ENCODE data around the gene RIIAD1. TPM values are rescaled to one million over a fixed set of nuclear protein-coding genes. Genes with fewer than 3 reads are reported as not detected.

RIIAD1 gene
- total RNA-seq, 2 donors from 2014 or later, result 7.8 TPM; not detected in 1

DNA sequence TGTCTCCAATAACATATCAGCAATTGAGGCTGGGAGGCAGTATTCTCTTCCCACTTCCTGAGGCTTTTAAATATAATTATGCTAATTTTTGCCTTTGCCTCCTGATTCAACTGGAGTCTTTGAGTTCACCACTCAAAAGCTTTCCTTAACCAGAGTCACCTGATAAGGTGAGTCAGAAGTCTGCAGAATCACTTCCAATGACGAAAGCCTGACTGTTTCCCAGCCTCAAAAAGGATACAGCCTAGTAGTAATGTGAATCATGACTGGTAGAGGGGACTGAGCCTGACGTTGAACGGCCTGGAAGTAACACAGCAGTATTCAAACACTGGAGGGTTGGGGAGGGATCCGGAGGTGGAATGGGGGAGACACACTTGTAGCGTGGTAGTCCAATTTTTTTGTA, 52.4 kb downstream of the RIIAD1 start:
- no peak for DNase-seq (ENCODE audit: low spot score)
- TF ChIP-seq POLR2A (IDR thresholded peaks at IDR 0.05), result no peak
- TF ChIP-seq POLR2AphosphoS5 (IDR thresholded peaks at IDR 0.05), result no peak
- TF ChIP-seq, protein P1, sequence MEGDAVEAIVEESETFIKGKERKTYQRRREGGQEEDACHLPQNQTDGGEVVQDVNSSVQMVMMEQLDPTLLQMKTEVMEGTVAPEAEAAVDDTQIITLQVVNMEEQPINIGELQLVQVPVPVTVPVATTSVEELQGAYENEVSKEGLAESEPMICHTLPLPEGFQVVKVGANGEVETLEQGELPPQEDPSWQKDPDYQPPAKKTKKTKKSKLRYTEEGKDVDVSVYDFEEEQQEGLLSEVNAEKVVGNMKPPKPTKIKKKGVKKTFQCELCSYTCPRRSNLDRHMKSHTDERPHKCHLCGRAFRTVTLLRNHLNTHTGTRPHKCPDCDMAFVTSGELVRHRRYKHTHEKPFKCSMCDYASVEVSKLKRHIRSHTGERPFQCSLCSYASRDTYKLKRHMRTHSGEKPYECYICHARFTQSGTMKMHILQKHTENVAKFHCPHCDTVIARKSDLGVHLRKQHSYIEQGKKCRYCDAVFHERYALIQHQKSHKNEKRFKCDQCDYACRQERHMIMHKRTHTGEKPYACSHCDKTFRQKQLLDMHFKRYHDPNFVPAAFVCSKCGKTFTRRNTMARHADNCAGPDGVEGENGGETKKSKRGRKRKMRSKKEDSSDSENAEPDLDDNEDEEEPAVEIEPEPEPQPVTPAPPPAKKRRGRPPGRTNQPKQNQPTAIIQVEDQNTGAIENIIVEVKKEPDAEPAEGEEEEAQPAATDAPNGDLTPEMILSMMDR (IDR thresholded peaks at IDR 0.05), result no peak
- no peak overlapping the region for H3K4me3 ChIP-seq
- intact Hi-C loops (cut with DNase I), result no loop called here
- no peaks in the 10 kb centered on the region for H3K36me3 ChIP-seq
- H3K9me3 ChIP-seq, result no peaks in the 10 kb centered on the region
- no peak overlapping the region for H3K27ac ChIP-seq
- no peaks in the 10 kb centered on the region for H3K4me1 ChIP-seq (replicated peaks)
- 85% methylated on average over 5 of the region's 5 CpGs for WGBS
- H3K27me3 ChIP-seq (replicated peaks; ENCODE audit: insufficient read depth), result no peaks in the 10 kb centered on the region

DNA sequence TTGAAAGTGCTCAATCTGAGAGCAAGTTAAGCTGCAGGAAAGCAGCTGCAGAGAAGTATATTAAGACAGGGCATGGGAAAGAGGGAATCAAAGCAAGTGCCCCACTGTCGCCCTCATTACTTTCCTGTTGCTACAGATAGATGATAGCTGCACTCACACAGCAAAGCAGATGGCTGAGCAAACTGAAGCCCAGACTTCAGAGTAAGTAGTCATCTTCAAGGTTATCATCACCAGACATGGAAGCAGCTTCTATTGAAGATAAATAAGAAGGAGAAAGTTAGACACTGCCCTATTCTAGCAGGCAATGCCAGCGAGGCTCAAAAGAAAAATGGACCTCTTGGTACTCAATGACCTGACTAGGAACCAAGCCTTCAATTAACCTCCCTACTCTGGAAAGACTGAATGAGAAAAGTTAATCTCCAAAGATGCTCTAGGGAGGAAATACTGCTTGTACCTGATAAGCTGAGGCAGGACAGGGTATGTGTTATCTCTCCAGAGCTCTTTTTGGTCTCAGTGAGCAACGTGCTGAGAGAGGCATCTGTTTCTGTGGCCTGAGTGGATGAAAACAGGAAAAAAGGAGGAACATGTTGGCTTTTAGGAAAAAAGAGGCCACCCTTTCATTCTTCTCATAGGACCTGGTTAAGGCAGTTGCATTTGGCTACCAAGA, 53.1 kb downstream of the RIIAD1 start:
- no peaks in the 10 kb centered on the region for H3K27me3 ChIP-seq (replicated peaks; ENCODE audit: insufficient read depth)
- no peaks in the 10 kb centered on the region for H3K36me3 ChIP-seq
- TF ChIP-seq POLR2A (IDR thresholded peaks at IDR 0.05) (no peak), POLR2AphosphoS5 (IDR thresholded peaks at IDR 0.05) (no peak)
- TF ChIP-seq, protein P1 (IDR thresholded peaks at IDR 0.05), result no peak
- H3K27ac ChIP-seq, result no peak overlapping the region
- no peaks in the 10 kb centered on the region for H3K9me3 ChIP-seq
- no peak overlapping the region for H3K4me3 ChIP-seq
- 88% methylated on average over 3 of the region's 3 CpGs for WGBS
- intact Hi-C loops (cut with DNase I), result no loop called here
- no peaks in the 10 kb centered on the region for H3K4me1 ChIP-seq (replicated peaks)
- DNase-seq (ENCODE audit: low spot score), result no peak

DNA sequence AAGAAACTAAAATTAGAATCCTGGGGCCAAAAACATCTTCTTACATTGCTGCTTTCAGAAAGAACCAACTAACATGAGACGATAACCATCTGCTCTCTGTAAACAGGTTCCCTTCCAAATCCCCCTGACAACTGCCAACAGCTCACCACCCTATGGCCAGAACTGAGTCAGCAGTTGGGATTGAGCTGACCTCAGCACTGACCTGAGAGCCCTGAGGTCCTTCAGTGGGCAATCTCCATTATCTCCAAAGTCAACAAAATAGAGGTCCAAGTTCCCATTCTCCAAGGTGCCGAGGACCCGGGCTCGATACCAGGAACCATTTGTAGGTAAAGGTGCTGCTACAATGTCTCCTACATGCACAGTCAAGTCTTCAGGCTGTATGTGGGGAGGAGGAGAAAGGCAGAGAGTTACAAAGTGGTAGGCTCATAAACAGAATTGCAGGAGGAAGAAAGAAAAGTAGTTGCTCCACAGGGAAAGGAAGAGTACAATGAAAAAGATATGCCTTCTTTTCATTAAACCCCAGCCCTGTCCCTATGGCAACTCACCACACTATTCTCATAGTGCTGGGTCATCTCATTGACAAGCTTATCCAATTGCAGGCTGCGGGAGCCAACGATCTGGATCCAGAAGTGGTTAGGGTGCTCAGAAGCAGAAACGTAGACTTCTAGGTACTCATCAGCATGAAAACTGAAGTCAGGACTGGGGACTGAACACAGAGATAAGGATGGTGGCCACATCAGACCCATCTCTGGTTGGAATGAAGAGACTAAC, 54.8 kb downstream of the RIIAD1 start:
- intact Hi-C loops (cut with DNase I), result no loop called here
- DNase-seq (ENCODE audit: low spot score), result no peak
- no peaks in the 10 kb centered on the region for H3K36me3 ChIP-seq
- H3K27me3 ChIP-seq (replicated peaks; ENCODE audit: insufficient read depth), result no peaks in the 10 kb centered on the region
- no peak overlapping the region for H3K27ac ChIP-seq
- no peak overlapping the region for H3K4me3 ChIP-seq
- 94% methylated on average over 7 of the region's 7 CpGs for WGBS
- no peaks in the 10 kb centered on the region for H3K4me1 ChIP-seq (replicated peaks)
- H3K9me3 ChIP-seq, result no peaks in the 10 kb centered on the region
- TF ChIP-seq, protein P1 (IDR thresholded peaks at IDR 0.05), result no peak
- no peak for TF ChIP-seq POLR2A (IDR thresholded peaks at IDR 0.05)
- no peak for TF ChIP-seq POLR2AphosphoS5 (IDR thresholded peaks at IDR 0.05)

DNA sequence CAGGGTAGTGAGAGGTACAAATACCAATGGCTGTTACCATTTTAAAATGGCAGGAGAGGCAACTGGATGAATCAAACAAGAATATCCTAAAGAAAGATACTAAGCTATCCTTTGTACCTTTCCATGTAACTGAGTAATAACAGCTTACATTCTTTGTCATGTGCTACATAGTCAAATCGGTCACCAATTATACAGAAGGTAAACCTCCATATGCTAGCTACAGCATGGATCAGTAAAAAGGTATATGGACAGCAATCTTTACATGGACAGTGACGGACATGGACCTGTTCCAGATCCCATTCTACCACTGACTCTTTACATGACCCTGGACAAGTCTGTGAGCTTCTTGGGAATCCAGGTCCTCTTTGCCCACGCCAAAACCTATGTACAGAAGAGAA, 55.3 kb downstream of the RIIAD1 start:
- H3K36me3 ChIP-seq, result no peaks in the 10 kb centered on the region
- H3K4me3 ChIP-seq, result no peak overlapping the region
- H3K9me3 ChIP-seq, result no peaks in the 10 kb centered on the region
- 98% methylated on average over 3 of the region's 3 CpGs for WGBS
- intact Hi-C loops (cut with DNase I), result no loop called here
- no peak for DNase-seq (ENCODE audit: low spot score)
- no peaks in the 10 kb centered on the region for H3K4me1 ChIP-seq (replicated peaks)
- TF ChIP-seq POLR2AphosphoS5 (IDR thresholded peaks at IDR 0.05) (no peak), POLR2A (IDR thresholded peaks at IDR 0.05) (no peak)
- TF ChIP-seq, protein P1 (IDR thresholded peaks at IDR 0.05), result no peak
- no peaks in the 10 kb centered on the region for H3K27me3 ChIP-seq (replicated peaks; ENCODE audit: insufficient read depth)
- H3K27ac ChIP-seq, result no peak overlapping the region

DNA sequence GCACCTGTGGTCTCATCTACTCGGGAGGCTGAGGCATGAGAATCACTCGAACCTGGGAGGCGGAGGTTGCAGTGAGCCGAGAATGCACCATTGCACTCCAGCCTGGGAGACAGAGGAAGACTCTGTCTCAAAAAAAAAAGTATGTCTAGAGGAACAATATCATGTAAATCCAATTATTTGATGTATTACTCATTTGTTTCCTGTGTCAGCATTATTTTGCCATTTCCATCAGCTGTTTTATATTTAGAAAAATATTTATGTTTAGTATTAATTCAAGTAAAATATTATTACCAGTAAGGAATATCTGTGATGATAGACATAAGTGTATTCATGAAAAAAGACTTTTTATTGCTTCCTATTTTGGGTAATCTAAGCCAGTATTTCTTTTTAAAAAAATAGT, 56.0 kb downstream of the RIIAD1 start:
- Histone ChIP-seq H3K9me3 (no peaks in the 10 kb centered on the region), H3K27me3 (replicated peaks; ENCODE audit: insufficient read depth) (no peaks in the 10 kb centered on the region), H3K4me1 (replicated peaks) (no peaks in the 10 kb centered on the region), H3K36me3 (no peaks in the 10 kb centered on the region), H3K4me3 (no peak overlapping the region), H3K27ac (no peak overlapping the region)
- TF ChIP-seq, protein P1 (IDR thresholded peaks at IDR 0.05), result no peak
- TF ChIP-seq POLR2AphosphoS5 (IDR thresholded peaks at IDR 0.05) (no peak), POLR2A (IDR thresholded peaks at IDR 0.05) (no peak)
- no peak for DNase-seq (ENCODE audit: low spot score)
- intact Hi-C loops (cut with DNase I), result no loop called here
- 99% methylated on average over 4 of the region's 4 CpGs for WGBS
